IMR-90 (cell line): Measurements from ENCODE around the gene FKRP.

Experiments used
- CEBPB ChIP-seq: IDR thresholded peaks from 2 replicates; pipeline ENCODE4 v1.6.1; 2012; ENCODE audit warnings: low read depth, low read length, improper control_type of control experiment
- SMC3 ChIP-seq: fragments of 150-350 bp; IDR thresholded peaks from 2 replicates; pipeline ENCODE4 v1.6.1; 2016; ENCODE audit warnings: low read depth, mild to moderate bottlenecking, antibody characterized with exemption, low read length, moderate library complexity
- TF ChIP-seq, protein P1 (sequence below): conservative IDR thresholded peaks from 2 replicates; pipeline ENCODE4 v1.5.1; 2012; ENCODE audit warnings: mild to moderate bottlenecking, low read depth, low read length, improper control_type of control experiment

DNA sequence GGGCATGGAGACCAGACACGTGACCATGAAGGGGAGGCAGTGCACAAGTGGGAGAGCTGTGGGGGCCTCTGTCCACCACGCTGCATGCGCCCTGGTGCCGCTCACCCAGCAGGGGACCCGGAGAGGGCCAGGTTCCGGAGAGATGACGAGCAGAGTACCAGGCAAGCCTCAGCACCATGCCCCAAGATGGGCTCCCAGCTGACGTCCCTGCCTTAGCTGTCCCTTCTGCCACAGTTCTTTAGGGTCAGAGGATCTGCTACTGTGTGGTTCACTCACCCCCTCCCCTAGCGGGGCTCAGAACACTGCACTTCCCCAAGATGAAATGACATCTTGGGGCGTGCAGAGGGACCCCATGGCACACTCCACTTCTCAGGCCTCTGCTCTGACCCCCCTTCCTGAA, 19.3 kb upstream of the FKRP start:
- TF ChIP-seq, protein P1, sequence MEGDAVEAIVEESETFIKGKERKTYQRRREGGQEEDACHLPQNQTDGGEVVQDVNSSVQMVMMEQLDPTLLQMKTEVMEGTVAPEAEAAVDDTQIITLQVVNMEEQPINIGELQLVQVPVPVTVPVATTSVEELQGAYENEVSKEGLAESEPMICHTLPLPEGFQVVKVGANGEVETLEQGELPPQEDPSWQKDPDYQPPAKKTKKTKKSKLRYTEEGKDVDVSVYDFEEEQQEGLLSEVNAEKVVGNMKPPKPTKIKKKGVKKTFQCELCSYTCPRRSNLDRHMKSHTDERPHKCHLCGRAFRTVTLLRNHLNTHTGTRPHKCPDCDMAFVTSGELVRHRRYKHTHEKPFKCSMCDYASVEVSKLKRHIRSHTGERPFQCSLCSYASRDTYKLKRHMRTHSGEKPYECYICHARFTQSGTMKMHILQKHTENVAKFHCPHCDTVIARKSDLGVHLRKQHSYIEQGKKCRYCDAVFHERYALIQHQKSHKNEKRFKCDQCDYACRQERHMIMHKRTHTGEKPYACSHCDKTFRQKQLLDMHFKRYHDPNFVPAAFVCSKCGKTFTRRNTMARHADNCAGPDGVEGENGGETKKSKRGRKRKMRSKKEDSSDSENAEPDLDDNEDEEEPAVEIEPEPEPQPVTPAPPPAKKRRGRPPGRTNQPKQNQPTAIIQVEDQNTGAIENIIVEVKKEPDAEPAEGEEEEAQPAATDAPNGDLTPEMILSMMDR = no peak
- TF ChIP-seq CEBPB (no peak), SMC3 (no peak)
